WTC11 (cell line): ENCODE results near the gene CAGE1. TPM values are rescaled to one million over a fixed set of nuclear protein-coding genes. Genes with fewer than 3 reads are reported as not detected.

Experiments used
- ATAC-seq: fragments of 200-7000 bp; cut with Tn5 transposase; 2 replicates; pipeline ENCODE4 v1.10.0; 2021; ENCODE audit warnings: mild to moderate bottlenecking, moderate library complexity
- Bru-seq: library from RNA; stranded (reverse); fragments of 400-500 nt; gene quantifications from one replicate; lab custom pipeline; 2021; lab: Mats Ljungman, UMichigan
- CTCF ChIA-PET: fragments of 300-600 bp; sonication (Branson Sonifier 250); formaldehyde crosslinking; loops from one replicate; lab custom pipeline; 2021; ENCODE audit warnings: antibody characterized with exemption; lab: Charles Lee
- POLR2A ChIA-PET: fragments of 350-600 bp; sonication (Branson Sonifier 250); formaldehyde crosslinking; loops from one replicate; lab custom pipeline; 2021; ENCODE audit warnings: antibody characterized with exemption; lab: Charles Lee
- DNase-seq: peaks from one replicate; pipeline ENCODE4 v3.0.0; 2021; ENCODE audit warnings: low spot score
- H3K27ac Mint-ChIP-seq: 2 replicates; pipeline ENCODE4 v1.8.0; 2021; ENCODE audit warnings: mixed read lengths
- H3K27me3 Mint-ChIP-seq: 2 replicates; pipeline ENCODE4 v1.8.0; 2021; ENCODE audit warnings: low read depth, mild to moderate bottlenecking, moderate library complexity, mixed read lengths
- H3K36me3 Mint-ChIP-seq: 2 replicates; pipeline ENCODE4 v1.8.0; 2021; ENCODE audit warnings: mixed read lengths
- H3K4me1 Mint-ChIP-seq: 2 replicates; pipeline ENCODE4 v1.8.0; 2022; ENCODE audit warnings: mixed read lengths
- H3K4me3 Mint-ChIP-seq: 2 replicates; pipeline ENCODE4 v1.8.0; 2021; ENCODE audit warnings: mild to moderate bottlenecking, moderate library complexity, mixed read lengths
- H3K9me3 Mint-ChIP-seq: 2 replicates; pipeline ENCODE4 v1.8.0; 2021; ENCODE audit warnings: mixed read lengths
- EMX1 ChIP-seq: fragments of 250-450 bp; sonication (Bioruptor Pico); IDR thresholded peaks from 2 replicates; pipeline ENCODE4 v1.8.0; 2021; ENCODE audit warnings: mild to moderate bottlenecking
- ETV6 ChIP-seq: sonication (generic); formaldehyde crosslinking; IDR thresholded peaks from 2 replicates; pipeline ENCODE4 v1.8.1; 2022; ENCODE audit warnings: mild to moderate bottlenecking, missing genetic modification reagents
- FOXK1 ChIP-seq: sonication (generic); formaldehyde crosslinking; IDR thresholded peaks from 2 replicates; pipeline ENCODE4 v1.8.0; 2022; ENCODE audit warnings: mild to moderate bottlenecking, moderate library complexity, missing genetic modification reagents
- GABPB1 ChIP-seq: sonication (generic); formaldehyde crosslinking; IDR thresholded peaks from 2 replicates; pipeline ENCODE4 v1.8.1; 2023; ENCODE audit warnings: mild to moderate bottlenecking, missing genetic modification reagents
- HMGA2 ChIP-seq: fragments of 250-450 bp; sonication (Bioruptor Pico); IDR thresholded peaks from 2 replicates; pipeline ENCODE4 v1.4.0; 2021; ENCODE audit warnings: mild to moderate bottlenecking, moderate library complexity
- IRF2 ChIP-seq: sonication (generic); formaldehyde crosslinking; IDR thresholded peaks from 2 replicates; pipeline ENCODE4 v1.8.0; 2022; ENCODE audit warnings: low read depth, missing genetic modification reagents, borderline replicate concordance
- JUN ChIP-seq: sonication (generic); formaldehyde crosslinking; IDR thresholded peaks from 2 replicates; pipeline ENCODE4 v1.8.0; 2023; ENCODE audit warnings: mild to moderate bottlenecking, missing genetic modification reagents
- NFATC4 ChIP-seq: fragments of 250-450 bp; sonication (Bioruptor Pico); IDR thresholded peaks from 2 replicates; pipeline ENCODE4 v1.9.0; 2021; ENCODE audit warnings: mild to moderate bottlenecking
- NR1H2 ChIP-seq: sonication (generic); formaldehyde crosslinking; IDR thresholded peaks from 2 replicates; pipeline ENCODE4 v1.9.0; 2021; ENCODE audit warnings: mild to moderate bottlenecking, moderate library complexity, missing genetic modification reagents
- NR2C2 ChIP-seq: sonication (generic); formaldehyde crosslinking; IDR thresholded peaks from 2 replicates; pipeline ENCODE4 v1.8.0; 2022; ENCODE audit warnings: mild to moderate bottlenecking, missing genetic modification reagents
- RORB ChIP-seq: fragments of 250-450 bp; sonication (Bioruptor Pico); IDR thresholded peaks from 2 replicates; pipeline ENCODE4 v1.9.0; 2021; ENCODE audit warnings: mild to moderate bottlenecking
- ZBTB21 ChIP-seq: sonication (generic); formaldehyde crosslinking; IDR thresholded peaks from 2 replicates; pipeline ENCODE4 v1.8.1; 2023; ENCODE audit warnings: mild to moderate bottlenecking, missing genetic modification reagents, borderline replicate concordance
- ZNF317 ChIP-seq: sonication (generic); formaldehyde crosslinking; IDR thresholded peaks from 2 replicates; pipeline ENCODE4 v1.8.1; 2023; ENCODE audit warnings: low read depth, mild to moderate bottlenecking, moderate library complexity, missing genetic modification reagents, borderline replicate concordance
- ZNF423 ChIP-seq: fragments of 250-450 bp; sonication (Bioruptor Pico); IDR thresholded peaks from 2 replicates; pipeline ENCODE4 v2.1.2; 2022; ENCODE audit warnings: mild to moderate bottlenecking, moderate library complexity
- long read RNA-seq, 3 experiments: library from RNA in 1 of 3; library from capped mRNA in 1 of 3; library from polyadenylated mRNA in 1 of 3; unstranded in 2 of 3; stranded (forward) in 1 of 3; transcript quantifications; one replicate each; pipeline ENCODE4 v2.0.0, GENCODE V29; 2021
- total RNA-seq: library from RNA; stranded (reverse); gene quantifications from 3 replicates; pipeline ENCODE4 v1.2.3, GENCODE V29; 2021
- TF ChIP-seq, protein P1 (sequence below): sonication (generic); formaldehyde crosslinking; IDR thresholded peaks from 2 replicates; pipeline ENCODE4 v1.8.0; 2022; ENCODE audit warnings: mild to moderate bottlenecking, missing genetic modification reagents
- TF ChIP-seq, protein P2 (sequence below): fragments of 250-450 bp; sonication (Bioruptor Pico); IDR thresholded peaks from 2 replicates; pipeline ENCODE4 v1.9.0; 2021; ENCODE audit warnings: moderate library complexity, mild to moderate bottlenecking, inconsistent platforms, borderline replicate concordance
- TF ChIP-seq, protein P3 (sequence below): fragments of 200-600 bp; IDR thresholded peaks from 2 replicates; pipeline ENCODE4 v1.8.0; 2022; ENCODE audit warnings: antibody characterized with exemption
- TF ChIP-seq, protein P4 (sequence below): sonication (generic); formaldehyde crosslinking; IDR thresholded peaks from 2 replicates; pipeline ENCODE4 v1.8.1; 2023; ENCODE audit warnings: mild to moderate bottlenecking, moderate library complexity, missing genetic modification reagents
- TF ChIP-seq, protein P5 (sequence below): sonication (generic); formaldehyde crosslinking; IDR thresholded peaks from 2 replicates; pipeline ENCODE4 v1.8.0; 2023; ENCODE audit warnings: missing genetic modification reagents, mild to moderate bottlenecking, borderline replicate concordance
- TF ChIP-seq, protein P6 (sequence below): sonication (generic); formaldehyde crosslinking; IDR thresholded peaks from 2 replicates; pipeline ENCODE4 v1.8.1; 2023; ENCODE audit warnings: mild to moderate bottlenecking, missing genetic modification reagents, borderline replicate concordance
- TF ChIP-seq, protein P7 (sequence below): sonication (generic); formaldehyde crosslinking; IDR thresholded peaks from 2 replicates; pipeline ENCODE4 v1.8.0; 2022; ENCODE audit warnings: mild to moderate bottlenecking, missing genetic modification reagents

CAGE1 gene
- 0.07 to 0.30 TPM (median 0.11 TPM) in 3 replicates for total RNA-seq
- percentile 31 among the genes with signal in this experiment for Bru-seq, nascent RNA
- long read RNA-seq, experiment 1: 0 reads
- long read RNA-seq, experiment 2: 0 reads
- long read RNA-seq, experiment 3, partial matches to known transcripts: 0 of 2 reads
- long read RNA-seq, experiment 3, other reads (novel, unspliced or antisense): 2 of 2 reads

DNA sequence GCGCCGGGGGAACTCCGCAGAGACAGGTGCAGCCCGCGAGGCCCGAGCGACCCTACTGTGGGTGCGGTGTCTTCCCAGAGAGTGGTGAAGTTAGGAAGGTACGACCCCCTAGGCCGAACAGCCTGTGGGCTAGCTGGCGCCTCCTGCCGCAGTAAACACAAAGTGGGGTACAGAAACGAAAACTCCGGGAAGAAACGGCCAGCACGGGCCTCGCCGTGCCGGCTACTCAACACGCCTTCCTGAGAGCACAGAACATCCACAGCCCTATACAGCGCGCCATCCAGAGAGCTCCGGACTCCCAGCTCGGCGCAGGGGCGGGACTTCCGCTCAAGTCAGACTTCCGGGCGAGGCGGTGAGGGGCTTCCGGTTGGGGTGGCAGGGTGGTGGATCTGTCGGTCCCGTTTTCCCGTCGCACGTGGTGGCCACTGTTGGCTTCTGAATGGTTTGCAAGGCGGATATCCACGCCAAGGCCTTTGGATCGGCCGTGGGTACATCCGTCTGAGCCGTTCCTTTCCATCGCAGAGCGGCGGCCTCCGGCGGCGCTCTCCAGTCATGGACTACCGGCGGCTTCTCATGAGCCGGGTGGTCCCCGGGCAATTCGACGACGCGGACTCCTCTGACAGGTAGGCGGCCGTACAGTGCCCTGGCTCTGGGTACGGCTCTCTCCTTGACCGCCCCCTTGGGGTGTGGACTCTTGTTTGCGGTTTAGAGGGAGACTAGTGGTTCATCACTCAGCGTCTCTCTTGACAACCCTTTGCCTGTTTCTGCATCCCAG is at the start of gene CAGE1, which contains the start of gene RIOK1:
Gene CAGE1, minus strand, starts transcription at position 292 of the 775 bp plus-strand sequence. CDS start 2,569 bp downstream, outside the sequence.
Gene RIOK1, plus strand, starts transcription at position 358 of the 775 bp plus-strand sequence. Its CDS starts 195 bp downstream, at position 553.
- Mint-ChIP-seq H3K27ac (peak within 1 kb of the TSS; percentile 95), H3K4me3 (peak within 1 kb of the TSS; percentile 92), H3K4me1 (peaks cover 25% of the 10 kb centered on the region), H3K27me3 (no peaks in the 10 kb centered on the region), H3K36me3 (peaks cover 18% of the 10 kb centered on the region), H3K9me3 (no peaks in the 10 kb centered on the region)
- peak; percentile 94 for DNase-seq
- CTCF ChIA-PET: interaction anchor here (0.7 to 4.9 kb wide), 11 partner anchors 12 to 693 kb away, joined by 3 to 25 read pairs (median 4); no protein-coding TSS in a partner anchor
- peak; percentile 99 for ATAC-seq
- POLR2A ChIA-PET: interaction anchor here (0.6 to 2.0 kb wide), 7 partner anchors 9 to 200 kb away, joined by 3 to 9 read pairs (median 4); partner anchors contain the start of genes SNRNP48 and SSR1
- TF ChIP-seq, protein P1, sequence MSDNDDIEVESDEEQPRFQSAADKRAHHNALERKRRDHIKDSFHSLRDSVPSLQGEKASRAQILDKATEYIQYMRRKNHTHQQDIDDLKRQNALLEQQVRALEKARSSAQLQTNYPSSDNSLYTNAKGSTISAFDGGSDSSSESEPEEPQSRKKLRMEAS (CRISPR knock-in tag): peak; percentile 97
- TF ChIP-seq, protein P2, sequence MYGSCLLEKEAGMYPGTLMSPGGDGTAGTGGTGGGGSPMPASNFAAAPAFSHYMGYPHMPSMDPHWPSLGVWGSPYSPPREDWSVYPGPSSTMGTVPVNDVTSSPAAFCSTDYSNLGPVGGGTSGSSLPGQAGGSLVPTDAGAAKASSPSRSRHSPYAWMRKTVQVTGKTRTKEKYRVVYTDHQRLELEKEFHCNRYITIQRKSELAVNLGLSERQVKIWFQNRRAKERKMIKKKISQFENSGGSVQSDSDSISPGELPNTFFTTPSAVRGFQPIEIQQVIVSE: no peak
- TF ChIP-seq, protein P3, sequence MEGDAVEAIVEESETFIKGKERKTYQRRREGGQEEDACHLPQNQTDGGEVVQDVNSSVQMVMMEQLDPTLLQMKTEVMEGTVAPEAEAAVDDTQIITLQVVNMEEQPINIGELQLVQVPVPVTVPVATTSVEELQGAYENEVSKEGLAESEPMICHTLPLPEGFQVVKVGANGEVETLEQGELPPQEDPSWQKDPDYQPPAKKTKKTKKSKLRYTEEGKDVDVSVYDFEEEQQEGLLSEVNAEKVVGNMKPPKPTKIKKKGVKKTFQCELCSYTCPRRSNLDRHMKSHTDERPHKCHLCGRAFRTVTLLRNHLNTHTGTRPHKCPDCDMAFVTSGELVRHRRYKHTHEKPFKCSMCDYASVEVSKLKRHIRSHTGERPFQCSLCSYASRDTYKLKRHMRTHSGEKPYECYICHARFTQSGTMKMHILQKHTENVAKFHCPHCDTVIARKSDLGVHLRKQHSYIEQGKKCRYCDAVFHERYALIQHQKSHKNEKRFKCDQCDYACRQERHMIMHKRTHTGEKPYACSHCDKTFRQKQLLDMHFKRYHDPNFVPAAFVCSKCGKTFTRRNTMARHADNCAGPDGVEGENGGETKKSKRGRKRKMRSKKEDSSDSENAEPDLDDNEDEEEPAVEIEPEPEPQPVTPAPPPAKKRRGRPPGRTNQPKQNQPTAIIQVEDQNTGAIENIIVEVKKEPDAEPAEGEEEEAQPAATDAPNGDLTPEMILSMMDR: no peak
- no peak; the same call in 1 of the 2 replicates for TF ChIP-seq ZNF423 (CRISPR knock-in tag)
- no peak for TF ChIP-seq EMX1 (CRISPR knock-in tag)
- TF ChIP-seq, protein P4, sequence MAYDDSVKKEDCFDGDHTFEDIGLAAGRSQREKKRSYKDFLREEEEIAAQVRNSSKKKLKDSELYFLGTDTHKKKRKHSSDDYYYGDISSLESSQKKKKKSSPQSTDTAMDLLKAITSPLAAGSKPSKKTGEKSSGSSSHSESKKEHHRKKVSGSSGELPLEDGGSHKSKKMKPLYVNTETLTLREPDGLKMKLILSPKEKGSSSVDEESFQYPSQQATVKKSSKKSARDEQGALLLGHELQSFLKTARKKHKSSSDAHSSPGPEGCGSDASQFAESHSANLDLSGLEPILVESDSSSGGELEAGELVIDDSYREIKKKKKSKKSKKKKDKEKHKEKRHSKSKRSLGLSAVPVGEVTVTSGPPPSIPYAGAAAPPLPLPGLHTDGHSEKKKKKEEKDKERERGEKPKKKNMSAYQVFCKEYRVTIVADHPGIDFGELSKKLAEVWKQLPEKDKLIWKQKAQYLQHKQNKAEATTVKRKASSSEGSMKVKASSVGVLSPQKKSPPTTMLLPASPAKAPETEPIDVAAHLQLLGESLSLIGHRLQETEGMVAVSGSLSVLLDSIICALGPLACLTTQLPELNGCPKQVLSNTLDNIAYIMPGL: peak; percentile 66; the same call in 1 of the 2 replicates
- TF ChIP-seq HMGA2 (CRISPR knock-in tag): no peak
- peak; percentile 1 for TF ChIP-seq GABPB1 (CRISPR knock-in tag)
- TF ChIP-seq FOXK1: peak; percentile 71
- no peak for TF ChIP-seq NR1H2 (CRISPR knock-in tag)
- TF ChIP-seq ZNF317 (CRISPR knock-in tag): no peak
- TF ChIP-seq, protein P5, sequence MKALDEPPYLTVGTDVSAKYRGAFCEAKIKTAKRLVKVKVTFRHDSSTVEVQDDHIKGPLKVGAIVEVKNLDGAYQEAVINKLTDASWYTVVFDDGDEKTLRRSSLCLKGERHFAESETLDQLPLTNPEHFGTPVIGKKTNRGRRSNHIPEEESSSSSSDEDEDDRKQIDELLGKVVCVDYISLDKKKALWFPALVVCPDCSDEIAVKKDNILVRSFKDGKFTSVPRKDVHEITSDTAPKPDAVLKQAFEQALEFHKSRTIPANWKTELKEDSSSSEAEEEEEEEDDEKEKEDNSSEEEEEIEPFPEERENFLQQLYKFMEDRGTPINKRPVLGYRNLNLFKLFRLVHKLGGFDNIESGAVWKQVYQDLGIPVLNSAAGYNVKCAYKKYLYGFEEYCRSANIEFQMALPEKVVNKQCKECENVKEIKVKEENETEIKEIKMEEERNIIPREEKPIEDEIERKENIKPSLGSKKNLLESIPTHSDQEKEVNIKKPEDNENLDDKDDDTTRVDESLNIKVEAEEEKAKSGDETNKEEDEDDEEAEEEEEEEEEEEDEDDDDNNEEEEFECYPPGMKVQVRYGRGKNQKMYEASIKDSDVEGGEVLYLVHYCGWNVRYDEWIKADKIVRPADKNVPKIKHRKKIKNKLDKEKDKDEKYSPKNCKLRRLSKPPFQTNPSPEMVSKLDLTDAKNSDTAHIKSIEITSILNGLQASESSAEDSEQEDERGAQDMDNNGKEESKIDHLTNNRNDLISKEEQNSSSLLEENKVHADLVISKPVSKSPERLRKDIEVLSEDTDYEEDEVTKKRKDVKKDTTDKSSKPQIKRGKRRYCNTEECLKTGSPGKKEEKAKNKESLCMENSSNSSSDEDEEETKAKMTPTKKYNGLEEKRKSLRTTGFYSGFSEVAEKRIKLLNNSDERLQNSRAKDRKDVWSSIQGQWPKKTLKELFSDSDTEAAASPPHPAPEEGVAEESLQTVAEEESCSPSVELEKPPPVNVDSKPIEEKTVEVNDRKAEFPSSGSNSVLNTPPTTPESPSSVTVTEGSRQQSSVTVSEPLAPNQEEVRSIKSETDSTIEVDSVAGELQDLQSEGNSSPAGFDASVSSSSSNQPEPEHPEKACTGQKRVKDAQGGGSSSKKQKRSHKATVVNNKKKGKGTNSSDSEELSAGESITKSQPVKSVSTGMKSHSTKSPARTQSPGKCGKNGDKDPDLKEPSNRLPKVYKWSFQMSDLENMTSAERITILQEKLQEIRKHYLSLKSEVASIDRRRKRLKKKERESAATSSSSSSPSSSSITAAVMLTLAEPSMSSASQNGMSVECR (CRISPR knock-in tag): peak; percentile 47; the same call in 1 of the 2 replicates
- TF ChIP-seq NR2C2 (CRISPR knock-in tag): no peak; the same call in 1 of the 2 replicates
- TF ChIP-seq JUN (CRISPR knock-in tag): peak; percentile 80
- TF ChIP-seq, protein P6, sequence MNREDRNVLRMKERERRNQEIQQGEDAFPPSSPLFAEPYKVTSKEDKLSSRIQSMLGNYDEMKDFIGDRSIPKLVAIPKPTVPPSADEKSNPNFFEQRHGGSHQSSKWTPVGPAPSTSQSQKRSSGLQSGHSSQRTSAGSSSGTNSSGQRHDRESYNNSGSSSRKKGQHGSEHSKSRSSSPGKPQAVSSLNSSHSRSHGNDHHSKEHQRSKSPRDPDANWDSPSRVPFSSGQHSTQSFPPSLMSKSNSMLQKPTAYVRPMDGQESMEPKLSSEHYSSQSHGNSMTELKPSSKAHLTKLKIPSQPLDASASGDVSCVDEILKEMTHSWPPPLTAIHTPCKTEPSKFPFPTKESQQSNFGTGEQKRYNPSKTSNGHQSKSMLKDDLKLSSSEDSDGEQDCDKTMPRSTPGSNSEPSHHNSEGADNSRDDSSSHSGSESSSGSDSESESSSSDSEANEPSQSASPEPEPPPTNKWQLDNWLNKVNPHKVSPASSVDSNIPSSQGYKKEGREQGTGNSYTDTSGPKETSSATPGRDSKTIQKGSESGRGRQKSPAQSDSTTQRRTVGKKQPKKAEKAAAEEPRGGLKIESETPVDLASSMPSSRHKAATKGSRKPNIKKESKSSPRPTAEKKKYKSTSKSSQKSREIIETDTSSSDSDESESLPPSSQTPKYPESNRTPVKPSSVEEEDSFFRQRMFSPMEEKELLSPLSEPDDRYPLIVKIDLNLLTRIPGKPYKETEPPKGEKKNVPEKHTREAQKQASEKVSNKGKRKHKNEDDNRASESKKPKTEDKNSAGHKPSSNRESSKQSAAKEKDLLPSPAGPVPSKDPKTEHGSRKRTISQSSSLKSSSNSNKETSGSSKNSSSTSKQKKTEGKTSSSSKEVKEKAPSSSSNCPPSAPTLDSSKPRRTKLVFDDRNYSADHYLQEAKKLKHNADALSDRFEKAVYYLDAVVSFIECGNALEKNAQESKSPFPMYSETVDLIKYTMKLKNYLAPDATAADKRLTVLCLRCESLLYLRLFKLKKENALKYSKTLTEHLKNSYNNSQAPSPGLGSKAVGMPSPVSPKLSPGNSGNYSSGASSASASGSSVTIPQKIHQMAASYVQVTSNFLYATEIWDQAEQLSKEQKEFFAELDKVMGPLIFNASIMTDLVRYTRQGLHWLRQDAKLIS (CRISPR knock-in tag): no peak; the same call in 1 of the 2 replicates
- TF ChIP-seq, protein P7, sequence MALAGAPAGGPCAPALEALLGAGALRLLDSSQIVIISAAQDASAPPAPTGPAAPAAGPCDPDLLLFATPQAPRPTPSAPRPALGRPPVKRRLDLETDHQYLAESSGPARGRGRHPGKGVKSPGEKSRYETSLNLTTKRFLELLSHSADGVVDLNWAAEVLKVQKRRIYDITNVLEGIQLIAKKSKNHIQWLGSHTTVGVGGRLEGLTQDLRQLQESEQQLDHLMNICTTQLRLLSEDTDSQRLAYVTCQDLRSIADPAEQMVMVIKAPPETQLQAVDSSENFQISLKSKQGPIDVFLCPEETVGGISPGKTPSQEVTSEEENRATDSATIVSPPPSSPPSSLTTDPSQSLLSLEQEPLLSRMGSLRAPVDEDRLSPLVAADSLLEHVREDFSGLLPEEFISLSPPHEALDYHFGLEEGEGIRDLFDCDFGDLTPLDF (CRISPR knock-in tag): peak; percentile 58
- no peak for TF ChIP-seq ZBTB21
- TF ChIP-seq NFATC4 (CRISPR knock-in tag): no peak
- TF ChIP-seq ETV6 (CRISPR knock-in tag): peak; percentile 92
- no peak for TF ChIP-seq RORB (CRISPR knock-in tag)
- TF ChIP-seq IRF2 (CRISPR knock-in tag): no peak
